Measurements from ENCODE around the gene FBXO2. TPM values are rescaled to one million over a fixed set of nuclear protein-coding genes. Genes with fewer than 3 reads are reported as not detected.

Gene FBXO2
- total and polyA plus RNA-seq, 9 of the 15 experiments (the other 6 are each of a cell fraction or from before 2014, with no cell fraction given) = 0.04 to 1.9 (median 0.27) TPM

- TF ChIP-seq, protein P1, sequence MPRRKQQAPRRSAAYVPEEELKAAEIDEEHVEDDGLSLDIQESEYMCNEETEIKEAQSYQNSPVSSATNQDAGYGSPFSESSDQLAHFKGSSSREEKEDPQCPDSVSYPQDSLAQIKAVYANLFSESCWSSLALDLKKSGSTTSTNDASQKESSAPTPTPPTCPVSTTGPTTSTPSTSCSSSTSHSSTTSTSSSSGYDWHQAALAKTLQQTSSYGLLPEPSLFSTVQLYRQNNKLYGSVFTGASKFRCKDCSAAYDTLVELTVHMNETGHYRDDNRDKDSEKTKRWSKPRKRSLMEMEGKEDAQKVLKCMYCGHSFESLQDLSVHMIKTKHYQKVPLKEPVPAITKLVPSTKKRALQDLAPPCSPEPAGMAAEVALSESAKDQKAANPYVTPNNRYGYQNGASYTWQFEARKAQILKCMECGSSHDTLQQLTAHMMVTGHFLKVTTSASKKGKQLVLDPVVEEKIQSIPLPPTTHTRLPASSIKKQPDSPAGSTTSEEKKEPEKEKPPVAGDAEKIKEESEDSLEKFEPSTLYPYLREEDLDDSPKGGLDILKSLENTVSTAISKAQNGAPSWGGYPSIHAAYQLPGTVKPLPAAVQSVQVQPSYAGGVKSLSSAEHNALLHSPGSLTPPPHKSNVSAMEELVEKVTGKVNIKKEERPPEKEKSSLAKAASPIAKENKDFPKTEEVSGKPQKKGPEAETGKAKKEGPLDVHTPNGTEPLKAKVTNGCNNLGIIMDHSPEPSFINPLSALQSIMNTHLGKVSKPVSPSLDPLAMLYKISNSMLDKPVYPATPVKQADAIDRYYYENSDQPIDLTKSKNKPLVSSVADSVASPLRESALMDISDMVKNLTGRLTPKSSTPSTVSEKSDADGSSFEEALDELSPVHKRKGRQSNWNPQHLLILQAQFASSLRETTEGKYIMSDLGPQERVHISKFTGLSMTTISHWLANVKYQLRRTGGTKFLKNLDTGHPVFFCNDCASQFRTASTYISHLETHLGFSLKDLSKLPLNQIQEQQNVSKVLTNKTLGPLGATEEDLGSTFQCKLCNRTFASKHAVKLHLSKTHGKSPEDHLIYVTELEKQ (CRISPR knock-in tag; IDR thresholded peaks at IDR 0.05) = no peak
- TF ChIP-seq SPI1 (IDR thresholded peaks at IDR 0.05; ENCODE audit: borderline replicate concordance, low read depth, low read length) (0 out of 2 replicates have a peak, but pooled peaks have one; percentile 17), POLR3A (IDR thresholded peaks at IDR 0.05; ENCODE audit: borderline replicate concordance, extremely low read depth, insufficient read depth, insufficient read length) (no peak), ZNF175 (CRISPR knock-in tag; IDR thresholded peaks at IDR 0.05; ENCODE audit: low read depth) (no peak), ASH1L (IDR thresholded peaks at IDR 0.05; ENCODE audit: borderline replicate concordance, low read depth, partially characterized antibody) (no peak), HES1 (IDR thresholded peaks at IDR 0.05; ENCODE audit: low read depth) (peak; percentile 75; the same call in 1 of the 2 replicates), ADNP (tag; IDR thresholded peaks at IDR 0.05) (no peak), SLC30A9 (CRISPR knock-in tag; IDR thresholded peaks at IDR 0.05) (no peak), MEIS2 (IDR thresholded peaks at IDR 0.05; ENCODE audit: partially characterized antibody) (peak; percentile 91), SMAD3 (CRISPR knock-in tag; conservative IDR thresholded peaks at IDR 0.05) (no peak), ZNF655 (CRISPR knock-in tag; IDR thresholded peaks at IDR 0.05) (no peak), HMGN3 (IDR thresholded peaks at IDR 0.05; ENCODE audit: borderline replicate concordance, extremely low read depth, insufficient read length, low read depth, low read length) (peak; percentile 51), ZNF121 (CRISPR knock-in tag; conservative IDR thresholded peaks at IDR 0.05) (no peak), PHB (CRISPR knock-in tag; IDR thresholded peaks at IDR 0.05) (no peak)
- TF ChIP-seq, protein P2, sequence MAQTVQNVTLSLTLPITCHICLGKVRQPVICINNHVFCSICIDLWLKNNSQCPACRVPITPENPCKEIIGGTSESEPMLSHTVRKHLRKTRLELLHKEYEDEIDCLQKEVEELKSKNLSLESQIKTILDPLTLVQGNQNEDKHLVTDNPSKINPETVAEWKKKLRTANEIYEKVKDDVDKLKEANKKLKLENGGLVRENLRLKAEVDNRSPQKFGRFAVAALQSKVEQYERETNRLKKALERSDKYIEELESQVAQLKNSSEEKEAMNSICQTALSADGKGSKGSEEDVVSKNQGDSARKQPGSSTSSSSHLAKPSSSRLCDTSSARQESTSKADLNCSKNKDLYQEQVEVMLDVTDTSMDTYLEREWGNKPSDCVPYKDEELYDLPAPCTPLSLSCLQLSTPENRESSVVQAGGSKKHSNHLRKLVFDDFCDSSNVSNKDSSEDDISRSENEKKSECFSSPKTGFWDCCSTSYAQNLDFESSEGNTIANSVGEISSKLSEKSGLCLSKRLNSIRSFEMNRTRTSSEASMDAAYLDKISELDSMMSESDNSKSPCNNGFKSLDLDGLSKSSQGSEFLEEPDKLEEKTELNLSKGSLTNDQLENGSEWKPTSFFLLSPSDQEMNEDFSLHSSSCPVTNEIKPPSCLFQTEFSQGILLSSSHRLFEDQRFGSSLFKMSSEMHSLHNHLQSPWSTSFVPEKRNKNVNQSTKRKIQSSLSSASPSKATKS (CRISPR knock-in tag; IDR thresholded peaks at IDR 0.05) = no peak
- TF ChIP-seq, protein P3, sequence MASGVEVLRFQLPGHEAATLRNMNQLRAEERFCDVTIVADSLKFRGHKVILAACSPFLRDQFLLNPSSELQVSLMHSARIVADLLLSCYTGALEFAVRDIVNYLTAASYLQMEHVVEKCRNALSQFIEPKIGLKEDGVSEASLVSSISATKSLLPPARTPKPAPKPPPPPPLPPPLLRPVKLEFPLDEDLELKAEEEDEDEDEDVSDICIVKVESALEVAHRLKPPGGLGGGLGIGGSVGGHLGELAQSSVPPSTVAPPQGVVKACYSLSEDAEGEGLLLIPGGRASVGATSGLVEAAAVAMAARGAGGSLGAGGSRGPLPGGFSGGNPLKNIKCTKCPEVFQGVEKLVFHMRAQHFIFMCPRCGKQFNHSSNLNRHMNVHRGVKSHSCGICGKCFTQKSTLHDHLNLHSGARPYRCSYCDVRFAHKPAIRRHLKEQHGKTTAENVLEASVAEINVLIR (CRISPR knock-in tag; IDR thresholded peaks at IDR 0.05) = no peak
Measured at GRCh38 chr1:11671544-11672286, 17.5 kb upstream of the FBXO2 start (continued).

Data from K562 (cell line).